Gastrocnemius medialis (tissue), 4 donors: ENCODE measurements around the gene TANGO2.

ENCODE experiments used
- CTCF ChIP-seq, 5 experiments: fragments of 450-650 bp in 3 of 5; fragments of 200-600 bp in 2 of 5; sonication (generic) in 2 of 5; IDR thresholded peaks in 4 of 5; conservative IDR thresholded peaks in 1 of 5; 1 replicate in 4 of 5; 2 replicates in 1 of 5; pipeline ENCODE4 v1.5.1; 2016 to 2019; ENCODE audit warnings: antibody characterized with exemption in 5 of 5, mild to moderate bottlenecking in 3 of 5, moderate library complexity in 3 of 5
- POLR2A ChIP-seq, 2 donors: fragments of 450-650 bp; IDR thresholded peaks; one replicate each; pipeline ENCODE4 v1.6.1; 2017; ENCODE audit warnings: antibody characterized with exemption in 2 of 2, mild to moderate bottlenecking in 2 of 2, moderate library complexity in 2 of 2

DNA sequence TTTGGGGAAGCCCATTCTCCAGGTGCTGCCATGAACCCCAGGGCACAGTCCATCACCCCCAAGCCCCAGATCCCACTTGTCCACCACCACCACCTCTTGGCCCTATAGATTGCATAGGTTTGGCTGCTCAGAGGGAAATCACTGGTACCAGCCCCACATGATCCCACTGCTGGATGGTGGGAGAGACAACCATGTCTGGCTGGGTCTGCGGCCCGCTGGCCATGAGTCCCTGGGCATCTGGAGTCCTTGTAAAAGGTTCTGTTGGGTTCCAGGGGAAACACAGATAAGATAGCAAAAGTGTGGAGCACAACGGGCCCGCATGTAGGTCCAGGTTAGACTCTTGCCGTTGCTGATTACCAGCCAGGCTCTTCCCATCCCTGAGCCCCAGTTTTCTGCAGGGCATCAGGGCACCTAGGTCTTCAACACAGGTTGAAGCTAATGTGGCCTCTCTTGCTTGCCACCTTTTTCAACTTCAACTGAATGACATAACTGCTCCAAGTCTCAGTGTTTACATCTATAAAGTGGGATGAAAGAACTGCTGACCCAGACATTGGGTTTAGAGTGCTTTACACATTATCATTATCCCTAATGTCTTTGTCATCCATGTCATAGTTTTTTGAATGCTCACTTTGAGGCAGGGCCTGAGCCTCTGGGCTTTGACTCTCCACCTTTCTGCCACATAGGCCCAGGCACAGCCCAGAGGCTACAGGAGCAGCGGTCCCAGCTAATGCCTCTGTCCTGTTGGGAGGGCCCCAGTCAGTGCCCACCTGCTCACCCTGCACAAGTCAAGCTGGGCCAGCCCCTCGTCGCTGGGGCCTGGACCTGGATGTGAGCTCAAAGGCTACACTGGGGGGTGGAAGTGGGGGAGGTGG, 1.0 kb upstream of the TANGO2 start:
- TF ChIP-seq CTCF (IDR thresholded peaks at IDR 0.05 in 4 of 5, conservative IDR thresholded peaks at IDR 0.05 in 1 of 5) = no peak
- TF ChIP-seq POLR2A (IDR thresholded peaks at IDR 0.05) = no peak
